Effector memory CD4-positive, alpha-beta T cell (primary cell): ENCODE measurements around the gene CACNA2D2.

Experiments used
- DNase-seq, 3 donors: peaks; one replicate each; pipeline ENCODE4 v3.0.0-alpha.2; 2020
- H3K27ac ChIP-seq: 2 replicates; pipeline ENCODE4 v1.7.0; 2013; ENCODE audit warnings: mild to moderate bottlenecking, low read length, moderate library complexity; ENCODE audit not compliant: insufficient read depth, poor library complexity, severe bottlenecking
- H3K27me3 ChIP-seq: replicated peaks from 2 replicates; pipeline ENCODE4 v1.7.0; 2013; ENCODE audit warnings: mild to moderate bottlenecking, low read length; ENCODE audit not compliant: insufficient read depth, control insufficient read depth, poor library complexity, severe bottlenecking
- H3K36me3 ChIP-seq: 2 replicates; pipeline ENCODE4 v1.7.0; 2013; ENCODE audit warnings: mild to moderate bottlenecking, low read length, moderate library complexity; ENCODE audit not compliant: control insufficient read depth, insufficient read depth
- H3K4me1 ChIP-seq: 2 replicates; pipeline ENCODE4 v1.7.0; 2013; ENCODE audit warnings: low read length, mild to moderate bottlenecking; ENCODE audit not compliant: control insufficient read depth, insufficient read depth, poor library complexity, severe bottlenecking
- H3K4me3 ChIP-seq: 2 replicates; pipeline ENCODE4 v1.7.0; 2013; ENCODE audit warnings: low read length, low read depth, mild to moderate bottlenecking; ENCODE audit not compliant: insufficient read depth, poor library complexity, severe bottlenecking
- H3K9me3 ChIP-seq: 2 replicates; pipeline ENCODE4 v1.7.0; 2013; ENCODE audit warnings: mild to moderate bottlenecking, low read length, moderate library complexity; ENCODE audit not compliant: control insufficient read depth

The CACNA2D2 gene

GRCh38 chr3:50436114-50436674 lies 67.2 kb downstream of the CACNA2D2 start:
- Histone ChIP-seq H3K4me3 (no peak overlapping the region), H3K4me1 (no peaks in the 10 kb centered on the region), H3K36me3 (no peaks in the 10 kb centered on the region), H3K27ac (no peak overlapping the region), H3K27me3 (no peaks in the 10 kb centered on the region), H3K9me3 (no peaks in the 10 kb centered on the region)
- peak; percentile 40 to 68 (median 57) for DNase-seq

- Histone ChIP-seq H3K4me3 (no peak overlapping the region), H3K9me3 (no peaks in the 10 kb centered on the region), H3K27me3 (no peaks in the 10 kb centered on the region), H3K4me1 (no peaks in the 10 kb centered on the region), H3K36me3 (no peaks in the 10 kb centered on the region), H3K27ac (no peak overlapping the region)
- DNase-seq: no peak
These were observed 67.9 kb downstream of the CACNA2D2 start for GRCh38 chr3:50435371-50436113.

GRCh38 chr3:50433954-50434353 lies 69.5 kb downstream of the CACNA2D2 start:
- DNase-seq: no peak
- no peak overlapping the region for H3K27ac ChIP-seq
- H3K36me3 ChIP-seq: no peaks in the 10 kb centered on the region
- H3K27me3 ChIP-seq: no peaks in the 10 kb centered on the region
- no peaks in the 10 kb centered on the region for H3K9me3 ChIP-seq
- H3K4me3 ChIP-seq: no peak overlapping the region
- H3K4me1 ChIP-seq: no peaks in the 10 kb centered on the region

GRCh38 chr3:50430950-50431435 lies 72.4 kb downstream of the CACNA2D2 start:
- no peak overlapping the region for H3K27ac ChIP-seq
- no peaks in the 10 kb centered on the region for H3K36me3 ChIP-seq
- no peak for DNase-seq
- no peaks in the 10 kb centered on the region for H3K4me1 ChIP-seq
- H3K9me3 ChIP-seq: no peaks in the 10 kb centered on the region
- H3K27me3 ChIP-seq: no peaks in the 10 kb centered on the region
- no peak overlapping the region for H3K4me3 ChIP-seq

- no peak overlapping the region for H3K4me3 ChIP-seq
- DNase-seq: no peak
- H3K36me3 ChIP-seq: no peaks in the 10 kb centered on the region
- no peaks in the 10 kb centered on the region for H3K4me1 ChIP-seq
- H3K27ac ChIP-seq: no peak overlapping the region
- H3K27me3 ChIP-seq: no peaks in the 10 kb centered on the region
- H3K9me3 ChIP-seq: no peaks in the 10 kb centered on the region
These were observed 73.2 kb downstream of the CACNA2D2 start for GRCh38 chr3:50430191-50430590.

GRCh38 chr3:50428007-50428633 lies 75.3 kb downstream of the CACNA2D2 start:
- Histone ChIP-seq H3K4me3 (no peak overlapping the region), H3K36me3 (no peaks in the 10 kb centered on the region), H3K9me3 (no peaks in the 10 kb centered on the region), H3K27me3 (no peaks in the 10 kb centered on the region), H3K4me1 (no peaks in the 10 kb centered on the region), H3K27ac (no peak overlapping the region)
- no peak for DNase-seq

GRCh38 chr3:50427217-50427616 lies 76.2 kb downstream of the CACNA2D2 start:
- Histone ChIP-seq H3K27me3 (no peaks in the 10 kb centered on the region), H3K36me3 (no peaks in the 10 kb centered on the region), H3K27ac (no peak overlapping the region), H3K9me3 (no peaks in the 10 kb centered on the region), H3K4me1 (no peaks in the 10 kb centered on the region), H3K4me3 (no peak overlapping the region)
- no peak for DNase-seq

GRCh38 chr3:50425911-50426310 lies 77.5 kb downstream of the CACNA2D2 start:
- no peak overlapping the region for H3K27ac ChIP-seq
- no peaks in the 10 kb centered on the region for H3K27me3 ChIP-seq
- H3K4me1 ChIP-seq: no peaks in the 10 kb centered on the region

GRCh38 chr3:50423543-50423942 lies 79.9 kb downstream of the CACNA2D2 start:
- Histone ChIP-seq H3K9me3 (no peaks in the 10 kb centered on the region), H3K27me3 (no peaks in the 10 kb centered on the region), H3K27ac (no peak overlapping the region), H3K36me3 (no peaks in the 10 kb centered on the region), H3K4me1 (no peaks in the 10 kb centered on the region), H3K4me3 (no peak overlapping the region)
- DNase-seq: no peak

More at GRCh38 chr3:50425911-50426310, 77.5 kb downstream of the CACNA2D2 start:
- no peak overlapping the region for H3K4me3 ChIP-seq
- no peak for DNase-seq
- H3K36me3 ChIP-seq: no peaks in the 10 kb centered on the region
- H3K9me3 ChIP-seq: no peaks in the 10 kb centered on the region

GRCh38 chr3:50422153-50422552 lies 81.3 kb downstream of the CACNA2D2 start:
- Histone ChIP-seq H3K27ac (no peak overlapping the region), H3K4me1 (no peaks in the 10 kb centered on the region), H3K36me3 (no peaks in the 10 kb centered on the region), H3K27me3 (no peaks in the 10 kb centered on the region), H3K4me3 (no peak overlapping the region), H3K9me3 (no peaks in the 10 kb centered on the region)
- no peak for DNase-seq
